Measurements from ENCODE around the gene GYPA.

The GYPA gene

DNA sequence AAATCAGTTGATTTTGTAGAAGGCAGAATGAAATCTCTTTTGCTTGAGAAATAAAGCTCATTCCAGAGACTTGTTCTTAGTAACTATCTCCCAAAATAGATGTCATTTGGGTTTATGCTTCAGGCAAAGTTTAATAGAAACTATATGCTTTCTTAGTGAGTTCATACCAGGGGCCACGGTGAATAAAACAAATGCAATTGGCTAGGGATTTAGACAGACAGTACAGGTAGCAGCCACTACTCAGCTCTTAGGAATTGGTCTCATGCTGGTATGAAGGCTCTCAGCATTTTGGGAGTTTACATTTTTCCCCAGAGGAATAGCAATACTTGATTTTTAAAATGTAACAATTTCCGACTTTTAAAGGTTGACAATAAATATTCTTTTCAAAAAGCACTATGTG, 27.0 kb downstream of the GYPA start:
- TF ChIP-seq GATA3 (IDR thresholded peaks at IDR 0.05; ENCODE audit: low read depth, low read length) (no peak), GATA2 (IDR thresholded peaks at IDR 0.05; ENCODE audit: low read depth, low read length) (no peak)

GRCh38 chr4:144104509-144105130, 35.9 kb downstream of the GYPA start:
- TF ChIP-seq GATA2 (IDR thresholded peaks at IDR 0.05; ENCODE audit: low read depth, low read length) (no peak), GATA3 (IDR thresholded peaks at IDR 0.05; ENCODE audit: low read depth, low read length) (no peak)

GRCh38 chr4:144090744-144091143, 49.8 kb downstream of the GYPA start:
- TF ChIP-seq GATA3 (IDR thresholded peaks at IDR 0.05; ENCODE audit: low read depth, low read length) (no peak), GATA2 (IDR thresholded peaks at IDR 0.05; ENCODE audit: low read depth, low read length) (no peak)
